Activated naive CD4-positive, alpha-beta T cell treated with Interleukin-2 at 50 U/mL for 16 hours (primary cell): Measurements from ENCODE around the gene ANKRD11.

Experiments
- DNase-seq: peaks from one replicate; pipeline ENCODE4 v3.0.0-alpha.2; 2020

Gene ANKRD11

DNA sequence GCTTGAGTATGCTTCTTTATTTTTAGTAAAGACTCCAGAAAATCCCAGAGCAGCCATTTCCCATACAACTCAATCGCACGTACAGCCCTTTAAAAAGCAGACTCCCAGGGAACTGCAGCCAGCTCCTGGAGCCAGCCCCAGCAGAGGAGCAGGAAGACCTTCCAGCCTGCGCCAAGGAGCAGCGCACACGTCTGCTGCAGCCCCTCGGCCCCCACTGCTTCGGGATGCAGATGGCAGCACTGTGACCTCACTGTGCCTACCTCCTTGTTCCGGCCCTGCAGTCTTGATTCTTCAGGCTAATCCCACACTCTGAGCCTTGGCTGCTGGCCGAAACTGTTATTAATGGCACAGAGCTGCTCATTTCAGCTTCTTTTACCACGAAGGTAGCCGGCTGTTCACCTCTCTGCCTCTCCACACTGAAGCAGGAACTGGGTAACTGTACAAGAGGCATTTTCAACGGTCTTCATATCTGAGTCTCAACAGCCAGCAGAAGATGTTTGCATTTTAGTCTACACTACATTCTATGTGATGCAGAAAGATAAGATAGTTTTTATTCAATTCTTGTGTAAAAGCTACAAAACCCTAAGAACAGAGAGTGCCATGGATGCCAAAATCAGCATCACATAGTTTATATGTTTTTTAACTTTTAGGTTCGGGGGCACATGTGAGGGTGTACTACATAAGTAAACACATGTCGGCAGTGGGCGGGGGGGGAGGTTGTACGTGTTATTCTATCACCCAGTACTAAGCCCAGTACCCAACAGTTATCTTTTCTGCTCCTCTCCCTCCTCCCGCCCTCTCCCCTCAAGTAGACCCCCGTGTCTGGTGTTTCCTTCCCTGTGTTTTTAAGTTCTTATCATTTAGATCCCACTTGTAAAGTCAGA lies 130.9 kb downstream of the ANKRD11 start:
- DNase-seq: no peak

DNA sequence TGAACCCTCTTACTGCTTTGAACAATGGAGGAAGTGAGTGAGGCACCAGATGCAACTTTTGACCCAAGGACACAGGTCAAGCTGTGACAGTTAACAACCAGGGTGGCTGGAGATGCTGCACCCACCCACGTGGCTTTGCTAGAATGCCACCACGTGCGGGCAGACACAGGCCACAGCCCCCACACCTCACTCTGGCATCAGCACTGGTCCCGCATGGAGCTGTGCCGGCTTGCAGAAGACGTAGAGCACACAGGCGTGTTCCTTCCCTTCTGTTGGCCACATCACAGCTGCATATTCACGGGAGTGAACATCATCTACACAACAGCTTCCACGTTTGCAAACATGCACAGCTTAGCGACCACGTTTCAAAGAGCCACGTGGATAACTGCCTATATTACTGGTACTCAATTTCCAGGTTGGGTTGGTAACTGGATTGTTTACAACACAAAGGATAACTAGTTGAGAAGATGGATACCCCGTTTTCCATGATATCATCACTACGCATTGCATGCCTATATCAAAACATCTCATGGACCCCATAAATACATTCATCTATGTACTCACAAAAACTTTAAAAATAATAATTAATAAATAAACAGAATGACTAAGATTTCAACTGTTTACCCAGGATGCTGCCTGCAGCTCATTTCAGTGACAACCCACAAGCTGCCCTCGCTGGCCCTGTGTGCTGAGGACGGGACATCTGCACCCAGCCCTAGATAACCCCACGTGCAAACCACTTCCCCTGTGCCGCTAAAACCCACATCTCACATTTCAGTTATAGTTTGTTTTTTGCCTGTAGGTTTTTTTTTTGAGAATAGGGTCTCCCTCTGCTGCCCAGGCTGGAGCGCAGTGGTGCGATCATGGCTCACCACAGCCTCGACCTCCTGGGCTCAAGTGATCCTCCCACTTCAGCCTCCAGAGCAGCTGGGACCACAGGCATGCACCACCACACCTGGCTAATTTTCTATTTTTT lies 132.0 kb downstream of the ANKRD11 start:
- peak; percentile 32 for DNase-seq

DNA sequence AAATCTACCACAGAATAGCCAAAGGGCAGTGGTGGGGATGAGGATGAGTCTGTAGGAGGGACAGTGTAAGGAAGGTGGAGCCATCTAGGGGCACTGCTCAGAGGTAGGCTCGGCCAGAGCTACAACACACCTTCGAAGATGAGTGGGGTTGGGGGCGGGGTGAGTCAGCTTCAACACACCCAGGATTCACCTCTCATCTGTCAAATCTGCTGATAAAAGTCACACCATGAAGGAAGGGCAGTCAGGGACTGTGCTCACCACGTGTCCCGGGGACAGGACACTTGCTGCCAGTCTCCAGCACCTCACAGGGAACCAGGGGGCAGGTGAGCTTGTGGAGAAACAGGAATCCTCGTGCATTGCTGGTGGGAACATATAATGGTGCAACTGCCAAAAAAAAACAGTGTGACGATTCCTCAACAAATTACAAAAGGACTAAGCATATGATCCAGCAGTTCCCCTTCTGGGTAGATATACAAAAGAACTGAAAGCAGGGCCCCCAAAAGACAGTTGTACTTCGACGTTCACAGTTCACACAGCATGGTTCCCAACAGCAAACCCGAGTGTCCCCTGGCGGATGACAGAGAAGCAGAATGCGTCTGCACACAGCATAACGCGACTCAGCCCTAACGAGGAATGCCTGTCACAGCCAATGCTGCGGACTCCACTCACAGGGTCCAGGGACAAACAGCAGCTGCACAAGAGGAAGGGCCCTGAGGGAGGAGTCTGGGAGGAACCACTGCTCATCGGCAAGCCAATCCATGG lies 133.1 kb downstream of the ANKRD11 start:
- DNase-seq: peak; percentile 73

DNA sequence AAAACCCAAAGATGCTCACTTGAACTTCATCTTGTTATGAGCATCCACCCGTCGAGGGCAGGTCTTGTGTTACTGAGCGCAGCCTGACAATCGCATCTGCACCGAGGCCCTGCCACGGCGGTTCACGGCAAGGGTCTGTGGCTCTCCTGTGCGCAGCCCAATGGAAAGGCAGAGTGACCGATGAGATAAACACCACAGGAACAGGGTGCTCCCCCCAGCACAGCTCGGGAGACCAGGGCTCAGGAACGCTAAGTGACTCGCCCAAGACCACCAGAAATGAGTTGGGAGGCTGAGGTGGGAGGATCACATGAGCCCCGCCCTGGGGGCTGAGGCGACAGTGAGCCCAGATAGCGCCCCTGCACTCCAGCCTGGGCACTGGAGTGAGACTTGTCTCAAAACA lies 134.7 kb downstream of the ANKRD11 start:
- no peak for DNase-seq

DNA sequence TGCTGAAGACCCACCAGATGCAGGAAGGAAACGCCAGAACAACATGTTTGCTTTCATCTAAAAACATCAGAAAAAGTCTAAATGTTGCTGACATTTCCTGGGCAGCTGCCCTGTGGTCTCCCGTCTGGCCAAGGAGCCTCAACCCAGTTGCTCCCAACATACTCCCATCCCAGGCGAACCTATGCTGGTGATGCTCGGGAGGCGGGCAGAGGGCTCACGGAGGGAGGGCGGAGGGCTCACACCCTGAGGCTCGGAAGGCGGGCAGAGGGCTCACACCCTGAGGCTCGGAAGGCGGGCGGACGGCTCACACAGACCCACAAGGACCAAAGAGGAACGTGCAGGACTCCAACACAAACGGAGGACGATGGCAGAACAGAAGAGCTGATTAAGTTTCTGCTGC lies 135.4 kb downstream of the ANKRD11 start:
- DNase-seq: no peak

DNA sequence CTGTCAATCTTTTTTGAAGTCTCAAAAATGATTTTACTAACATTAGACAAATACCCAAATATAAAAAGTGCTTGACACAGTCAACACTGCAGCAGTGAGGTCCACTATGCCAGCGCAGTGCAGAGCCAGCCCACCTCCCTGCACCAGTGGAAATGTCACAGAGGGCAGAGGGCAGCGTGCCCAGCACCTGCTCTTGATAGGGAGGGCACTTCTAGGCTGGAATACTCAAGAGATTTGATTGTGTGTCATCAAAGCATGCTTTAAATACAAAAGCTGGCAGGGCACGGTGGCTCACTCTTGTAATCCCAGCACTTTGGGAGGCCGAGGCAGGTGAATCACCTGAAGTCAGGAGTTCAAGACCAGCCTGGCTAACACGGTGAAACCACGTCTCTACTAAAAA lies 136.0 kb downstream of the ANKRD11 start:
- no peak for DNase-seq

DNA sequence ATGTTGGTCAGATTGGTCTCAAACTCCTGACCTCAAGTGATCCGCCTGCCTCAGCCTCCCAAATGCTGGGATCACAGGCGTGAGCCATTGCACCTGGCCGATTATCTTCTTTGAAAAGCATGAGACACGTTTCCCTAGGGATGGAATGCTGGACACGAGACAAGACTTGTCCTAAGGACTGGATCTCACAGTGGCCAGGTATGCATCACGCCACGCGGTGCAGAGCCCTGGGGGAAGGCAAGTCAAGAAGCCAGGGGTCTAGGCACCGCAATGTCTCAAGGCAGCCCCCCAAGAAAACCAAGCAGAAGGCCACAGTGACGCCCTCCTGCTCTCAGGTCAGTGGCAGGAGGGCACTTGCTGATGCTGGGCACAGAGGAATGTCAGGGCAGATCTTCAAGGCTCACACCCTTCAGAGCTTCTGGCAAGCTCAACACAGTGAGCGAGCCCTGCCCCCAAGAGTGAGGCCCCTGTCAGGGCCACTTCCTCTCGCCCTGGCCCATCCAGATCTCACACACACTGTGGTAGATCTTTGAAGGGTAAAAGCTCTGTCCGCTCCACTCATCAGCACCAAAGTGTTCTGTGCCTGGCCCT lies 138.2 kb downstream of the ANKRD11 start:
- DNase-seq: no peak

DNA sequence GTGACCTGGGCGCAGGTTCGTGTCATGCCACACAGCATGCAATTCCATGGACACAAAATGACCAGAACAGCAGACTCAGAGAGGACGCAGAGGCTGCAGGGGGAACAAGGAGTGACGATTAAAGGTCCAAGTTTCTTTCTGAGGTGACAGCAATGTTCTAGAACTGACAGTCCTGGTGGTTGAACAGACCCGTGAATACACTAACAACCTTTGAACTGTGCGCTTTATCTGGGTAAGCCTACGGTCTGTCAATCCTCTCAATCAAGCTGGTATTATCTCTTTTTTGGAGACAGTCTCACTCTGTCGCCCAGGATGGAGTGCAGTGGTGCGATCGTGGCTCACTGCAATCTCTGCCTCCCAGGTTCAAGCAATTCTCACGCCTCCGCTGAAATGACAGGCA lies 138.7 kb downstream of the ANKRD11 start:
- no peak for DNase-seq

DNA sequence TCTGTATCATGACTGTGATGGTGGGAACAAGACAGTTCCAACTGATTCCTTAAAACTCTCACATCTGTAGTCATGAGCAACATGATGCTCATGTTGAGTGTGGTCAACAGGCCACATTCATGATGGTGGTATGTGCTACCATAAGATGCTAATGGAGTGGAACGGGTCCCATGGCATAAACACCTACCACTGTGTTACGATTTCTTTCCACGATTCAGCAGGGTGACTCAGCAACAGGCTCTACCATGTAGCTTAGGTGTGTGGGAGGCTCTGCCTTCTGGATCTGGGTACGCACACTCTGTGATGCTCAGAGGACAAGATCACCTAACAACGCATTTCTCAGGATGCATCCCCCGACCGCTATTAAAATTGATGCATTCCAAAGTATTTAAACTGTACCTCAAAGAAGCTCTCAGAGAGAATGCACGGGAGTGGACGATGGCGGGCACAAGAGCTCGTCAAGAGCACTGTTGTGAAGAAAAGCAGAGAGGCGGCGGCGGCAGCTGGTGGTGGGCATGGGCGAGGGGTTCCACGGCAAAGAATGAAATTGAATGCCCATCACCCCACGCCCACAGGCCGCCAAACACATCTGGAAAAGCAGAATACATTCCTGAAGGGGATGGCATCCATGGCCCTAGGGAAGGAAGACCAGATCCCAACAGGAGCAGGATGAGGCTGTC lies 139.5 kb downstream of the ANKRD11 start:
- DNase-seq: peak; percentile 63

- no peak for DNase-seq
These were observed 140.3 kb downstream of the ANKRD11 start for GRCh38 chr16:89349947-89350633.

DNA sequence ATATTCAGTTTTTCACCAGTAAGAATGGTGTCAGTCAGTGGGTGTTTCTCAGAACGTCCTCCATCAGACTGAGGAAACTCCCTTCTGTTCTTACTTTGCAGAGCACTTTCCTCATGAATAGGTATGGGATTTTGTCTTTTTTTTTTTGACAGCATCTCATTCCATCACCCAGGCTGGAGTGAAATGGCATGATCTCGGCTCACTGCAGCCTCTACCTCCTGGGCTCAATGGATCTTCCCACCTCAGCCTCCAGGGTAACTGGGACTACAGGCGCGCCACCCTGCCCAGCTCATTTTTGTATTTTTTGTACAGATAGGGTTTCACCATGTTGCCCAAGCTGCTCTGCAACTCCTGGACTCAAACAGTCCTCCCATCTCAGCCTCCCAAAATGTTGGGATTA lies 142.6 kb downstream of the ANKRD11 start:
- DNase-seq: no peak

GRCh38 chr16:89346869-89347268 lies 143.5 kb downstream of the ANKRD11 start:
- DNase-seq: no peak

GRCh38 chr16:89345642-89346150 lies 144.7 kb downstream of the ANKRD11 start:
- DNase-seq: no peak

DNA sequence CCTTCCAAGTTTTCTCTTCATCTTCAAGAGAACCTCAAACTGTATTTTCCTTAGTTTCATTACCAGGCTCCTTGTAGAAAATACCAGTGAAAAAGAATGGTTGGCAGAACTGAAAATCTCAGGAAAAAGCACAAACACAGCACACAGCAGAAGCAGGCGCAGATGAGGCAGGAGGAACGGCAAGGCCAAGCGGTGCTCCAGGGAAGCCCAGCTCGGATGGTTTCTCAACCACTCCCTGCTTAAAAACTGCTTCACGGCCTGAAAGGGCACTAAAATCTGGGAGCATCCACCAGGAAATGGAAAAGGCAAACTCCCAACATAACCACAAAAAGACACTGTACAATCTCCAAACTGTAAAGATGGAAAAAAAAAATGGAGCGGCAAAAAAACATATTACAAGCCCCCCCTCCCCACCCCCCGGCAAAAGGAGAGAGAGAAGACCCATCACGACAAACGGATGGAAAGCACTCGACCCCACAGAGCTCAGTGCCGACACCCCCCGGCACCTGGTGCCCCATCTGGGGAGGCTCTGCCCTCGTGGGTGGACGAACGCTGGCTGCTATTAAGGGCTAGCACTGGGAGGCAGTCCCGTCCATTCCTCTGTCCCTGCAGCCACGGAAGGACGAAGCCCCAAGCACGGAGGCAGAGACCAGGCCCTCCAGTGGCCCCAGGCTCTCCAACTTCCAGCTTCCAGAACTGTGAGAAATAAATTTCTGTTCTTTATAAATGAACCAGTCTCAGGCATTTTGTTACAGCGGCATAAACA lies 145.3 kb downstream of the ANKRD11 start:
- DNase-seq: no peak

- no peak for DNase-seq
These were observed 145.9 kb downstream of the ANKRD11 start for GRCh38 chr16:89344458-89344834.

DNA sequence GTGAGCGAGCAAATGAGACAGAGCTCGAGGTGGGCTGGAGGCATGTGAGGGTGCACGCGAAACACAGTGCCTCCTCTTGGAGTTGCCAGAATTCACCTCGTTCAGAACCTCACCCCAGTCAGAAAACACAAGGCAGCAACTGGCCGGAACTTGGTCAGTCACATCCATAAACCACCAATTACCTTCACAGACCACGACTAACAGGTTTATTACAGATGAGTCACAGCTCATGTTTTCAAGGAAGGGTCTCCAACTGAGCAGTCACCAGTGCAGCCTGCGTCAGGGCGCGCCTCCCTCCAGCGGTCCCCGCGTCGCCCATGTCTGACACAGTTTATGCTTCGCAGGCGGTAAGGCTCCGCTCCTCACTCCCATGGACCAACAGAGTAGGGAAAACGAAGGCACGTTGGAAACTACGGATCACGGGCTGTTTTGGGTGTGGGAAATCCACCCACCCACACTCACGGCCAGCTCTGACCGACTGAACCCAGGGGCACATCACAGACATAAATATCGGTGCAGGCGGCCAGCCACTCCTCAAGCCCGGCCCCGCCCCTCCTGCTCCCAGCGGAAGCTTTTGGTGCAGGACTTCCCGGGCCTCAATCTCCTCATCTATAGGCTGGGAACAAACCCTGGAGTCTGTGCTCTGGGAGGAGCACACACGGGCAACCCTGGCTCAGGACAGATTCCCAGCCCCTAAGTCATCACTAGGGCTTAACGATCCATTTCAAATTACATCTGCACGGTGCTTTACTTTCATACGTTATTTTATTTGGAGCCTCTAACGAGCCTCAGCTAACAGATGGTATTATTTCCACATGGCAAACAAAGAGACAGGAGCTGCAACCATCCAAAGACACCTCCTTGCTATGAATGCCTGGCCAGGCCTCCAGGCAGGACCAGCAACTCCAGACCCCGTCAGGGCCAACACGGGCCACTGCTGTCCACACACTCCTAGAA lies 146.6 kb downstream of the ANKRD11 start:
- no peak for DNase-seq

DNA sequence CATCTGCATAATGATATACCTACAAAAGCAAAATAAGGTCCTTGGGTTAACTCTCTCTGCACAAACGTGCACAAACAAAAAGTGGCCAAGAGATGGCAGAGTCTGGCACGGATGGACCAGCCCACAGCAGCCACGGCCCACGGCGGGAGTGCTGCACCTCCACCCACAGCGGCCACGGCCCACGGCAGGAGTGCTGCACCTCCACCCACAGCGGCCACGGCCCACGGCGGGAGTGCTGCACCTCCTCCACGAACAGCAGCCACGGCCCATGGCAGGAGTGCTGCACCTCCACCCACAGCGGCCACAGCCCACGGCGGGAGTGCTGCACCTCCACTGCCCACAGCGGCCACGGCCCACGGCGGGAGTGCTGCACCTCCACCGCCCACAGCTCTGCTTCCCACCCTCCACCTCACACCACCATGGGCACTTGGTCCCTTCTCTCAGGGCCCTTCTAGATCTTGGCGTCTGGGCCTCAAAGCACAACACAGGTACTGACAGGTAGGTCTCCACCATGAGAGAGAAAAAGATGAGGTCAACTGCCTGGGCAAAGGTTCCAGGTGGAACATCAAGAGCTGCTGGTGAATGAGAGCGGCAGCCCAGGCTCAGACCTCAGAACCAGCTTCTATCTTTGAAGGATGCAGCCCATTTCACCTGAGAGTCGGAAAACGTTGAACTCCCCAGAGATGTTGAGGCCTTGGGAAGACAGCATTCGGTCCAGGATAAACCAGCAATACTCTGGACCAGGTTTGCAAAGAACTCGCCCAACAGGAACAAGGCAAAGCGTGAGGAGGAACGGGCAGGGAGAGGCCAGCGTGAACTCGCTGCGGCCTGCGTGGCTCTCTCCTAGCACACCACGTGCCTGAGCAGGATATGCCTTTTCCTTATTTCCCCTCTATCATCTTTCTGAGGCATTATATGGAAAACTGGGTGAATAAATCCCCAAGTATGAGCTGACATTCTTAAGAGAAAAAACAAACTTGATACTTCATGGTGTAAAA lies 148.4 kb downstream of the ANKRD11 start:
- DNase-seq: no peak

DNA sequence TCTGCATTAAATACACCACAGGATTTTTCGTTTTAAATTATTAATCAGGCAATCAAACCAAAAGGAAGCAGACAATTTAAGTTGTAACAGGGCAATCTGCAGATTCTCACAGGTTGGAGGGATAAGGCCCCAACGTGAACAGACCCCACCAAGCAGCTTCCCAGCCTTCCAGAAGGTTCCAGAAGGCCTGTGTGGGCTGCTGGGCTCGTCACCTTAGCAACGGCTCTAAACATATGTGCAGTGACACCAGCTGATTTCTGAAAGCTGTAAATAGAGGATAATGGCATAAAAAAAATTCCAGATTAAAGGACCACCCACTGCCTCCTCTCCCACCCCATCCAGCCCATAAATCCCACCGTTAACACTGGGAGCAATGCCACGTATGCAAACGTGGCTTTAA lies 149.1 kb downstream of the ANKRD11 start:
- DNase-seq: no peak
